ENCODE results near the gene MTAP. TPM values are rescaled to one million over a fixed set of nuclear protein-coding genes. Genes with fewer than 3 reads are reported as not detected.

The MTAP gene
- total RNA-seq, 6 experiments from 2014 or later, result 40.7 to 65.2 (median 52.0) TPM

DNA sequence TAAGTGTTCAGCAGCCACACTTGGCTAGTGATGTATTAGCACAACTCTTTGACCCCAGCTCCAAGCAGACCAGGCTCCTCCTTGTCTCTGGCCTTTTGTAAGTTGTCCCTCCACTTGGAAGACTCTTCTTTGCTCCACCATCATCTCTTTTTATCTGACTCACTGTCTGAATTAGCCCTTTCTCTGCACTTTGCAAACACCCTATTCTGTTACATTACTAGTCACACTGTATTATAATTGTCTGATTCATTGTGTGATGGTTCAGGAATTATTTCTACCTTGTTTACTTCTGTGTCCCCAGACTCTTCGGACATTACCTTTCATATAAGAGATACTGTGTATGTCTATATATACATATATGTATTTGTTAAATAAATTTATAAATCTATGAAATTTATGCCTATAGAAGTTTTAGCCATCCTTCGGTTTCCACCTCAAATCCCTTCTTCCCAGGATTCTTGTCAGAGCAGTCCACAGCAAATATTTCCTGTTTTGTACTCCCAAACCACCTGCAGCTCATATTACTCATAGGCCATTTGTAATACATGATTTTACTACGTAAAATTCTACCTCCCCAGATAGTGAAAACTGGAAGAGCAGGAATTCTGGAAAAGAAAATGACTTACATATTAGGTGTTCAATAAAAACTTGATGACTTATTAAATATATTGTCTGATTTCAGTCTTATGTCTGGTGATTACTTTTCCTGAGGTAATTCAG is 69.0 kb downstream of the MTAP start:
- DNase-seq, result no peak
- TF ChIP-seq, protein P1, sequence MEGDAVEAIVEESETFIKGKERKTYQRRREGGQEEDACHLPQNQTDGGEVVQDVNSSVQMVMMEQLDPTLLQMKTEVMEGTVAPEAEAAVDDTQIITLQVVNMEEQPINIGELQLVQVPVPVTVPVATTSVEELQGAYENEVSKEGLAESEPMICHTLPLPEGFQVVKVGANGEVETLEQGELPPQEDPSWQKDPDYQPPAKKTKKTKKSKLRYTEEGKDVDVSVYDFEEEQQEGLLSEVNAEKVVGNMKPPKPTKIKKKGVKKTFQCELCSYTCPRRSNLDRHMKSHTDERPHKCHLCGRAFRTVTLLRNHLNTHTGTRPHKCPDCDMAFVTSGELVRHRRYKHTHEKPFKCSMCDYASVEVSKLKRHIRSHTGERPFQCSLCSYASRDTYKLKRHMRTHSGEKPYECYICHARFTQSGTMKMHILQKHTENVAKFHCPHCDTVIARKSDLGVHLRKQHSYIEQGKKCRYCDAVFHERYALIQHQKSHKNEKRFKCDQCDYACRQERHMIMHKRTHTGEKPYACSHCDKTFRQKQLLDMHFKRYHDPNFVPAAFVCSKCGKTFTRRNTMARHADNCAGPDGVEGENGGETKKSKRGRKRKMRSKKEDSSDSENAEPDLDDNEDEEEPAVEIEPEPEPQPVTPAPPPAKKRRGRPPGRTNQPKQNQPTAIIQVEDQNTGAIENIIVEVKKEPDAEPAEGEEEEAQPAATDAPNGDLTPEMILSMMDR (IDR thresholded peaks at IDR 0.05), result no peak
- Mint-ChIP-seq H3K9me3 (peaks cover 4% of the 10 kb centered on the region; the same call in 1 of the 2 replicates), H3K4me3 (no peak overlapping the region), H3K4me1 (ENCODE audit: low read depth) (peaks cover 35% of the 10 kb centered on the region), H3K36me3 (ENCODE audit: low read depth) (peaks cover 33% of the 10 kb centered on the region), H3K27me3 (ENCODE audit: insufficient read depth) (no peaks in the 10 kb centered on the region), H3K27ac (no peak overlapping the region; the same call in 1 of the 2 replicates)

DNA sequence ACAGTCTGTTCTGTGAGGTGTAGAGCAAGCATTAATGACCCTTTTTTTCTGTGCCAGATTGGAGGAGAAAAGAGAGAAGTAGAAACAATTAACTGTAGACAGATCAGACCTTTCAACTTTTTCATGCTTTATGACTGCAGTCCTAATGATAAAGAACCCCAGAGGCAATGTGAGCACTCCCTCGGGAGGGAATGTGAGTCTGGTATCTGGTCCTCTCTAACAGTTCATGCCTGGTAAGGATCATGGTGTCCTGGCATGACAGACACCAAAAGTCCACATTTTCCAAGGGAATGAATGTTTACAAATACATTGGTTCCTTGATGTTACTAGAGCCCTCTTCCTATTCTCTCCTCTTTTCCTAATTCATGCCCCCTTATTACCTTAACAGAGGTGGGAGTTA is 70.3 kb downstream of the MTAP start:
- Mint-ChIP-seq H3K27ac (peak overlapping the region; percentile 53), H3K4me3 (no peak overlapping the region), H3K9me3 (peaks cover 4% of the 10 kb centered on the region; the same call in 1 of the 2 replicates), H3K36me3 (ENCODE audit: low read depth) (peaks cover 35% of the 10 kb centered on the region), H3K27me3 (ENCODE audit: insufficient read depth) (no peaks in the 10 kb centered on the region), H3K4me1 (ENCODE audit: low read depth) (peaks cover 35% of the 10 kb centered on the region)
- TF ChIP-seq, protein P1 (IDR thresholded peaks at IDR 0.05), result no peak
- no peak for DNase-seq

DNA sequence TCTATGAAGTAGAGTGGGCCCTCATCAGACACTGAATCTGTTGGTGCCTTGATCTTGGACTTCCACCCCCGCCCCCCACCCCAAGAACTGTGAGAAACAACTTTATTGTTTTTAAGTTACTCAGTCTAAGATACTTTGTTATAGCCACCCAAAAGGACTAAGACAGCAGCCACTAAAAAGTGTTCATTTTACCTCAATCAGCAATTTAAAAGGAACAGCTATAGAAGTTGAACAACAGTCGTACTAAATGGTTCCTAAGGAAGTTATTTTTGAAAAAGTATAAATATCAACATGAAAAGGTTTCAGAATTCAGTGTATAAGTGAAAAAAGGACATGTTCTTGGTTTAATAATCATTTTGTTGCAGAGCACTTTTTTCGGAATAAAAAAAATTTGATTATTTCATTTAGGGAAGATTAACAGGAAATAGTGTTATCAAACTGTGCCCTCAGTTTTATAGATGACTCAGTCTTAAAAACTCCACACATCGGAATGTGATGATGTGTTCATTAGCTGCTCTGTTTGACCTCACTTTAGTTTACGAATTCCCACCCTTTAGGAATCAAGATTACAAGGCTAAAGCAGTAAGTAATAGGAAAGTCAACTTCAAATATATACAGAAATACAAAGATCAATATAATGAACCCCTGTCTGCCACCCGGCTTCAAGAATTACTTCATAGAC is 71.2 kb downstream of the MTAP start:
- Mint-ChIP-seq H3K4me3 (peak overlapping the region; percentile 51), H3K9me3 (peaks cover 4% of the 10 kb centered on the region; the same call in 1 of the 2 replicates), H3K4me1 (ENCODE audit: low read depth) (peaks cover 35% of the 10 kb centered on the region), H3K27ac (peak overlapping the region; percentile 65), H3K36me3 (ENCODE audit: low read depth) (peaks cover 44% of the 10 kb centered on the region), H3K27me3 (ENCODE audit: insufficient read depth) (no peaks in the 10 kb centered on the region)
- DNase-seq, result peak; percentile 16
- TF ChIP-seq, protein P1 (IDR thresholded peaks at IDR 0.05), result no peak

DNA sequence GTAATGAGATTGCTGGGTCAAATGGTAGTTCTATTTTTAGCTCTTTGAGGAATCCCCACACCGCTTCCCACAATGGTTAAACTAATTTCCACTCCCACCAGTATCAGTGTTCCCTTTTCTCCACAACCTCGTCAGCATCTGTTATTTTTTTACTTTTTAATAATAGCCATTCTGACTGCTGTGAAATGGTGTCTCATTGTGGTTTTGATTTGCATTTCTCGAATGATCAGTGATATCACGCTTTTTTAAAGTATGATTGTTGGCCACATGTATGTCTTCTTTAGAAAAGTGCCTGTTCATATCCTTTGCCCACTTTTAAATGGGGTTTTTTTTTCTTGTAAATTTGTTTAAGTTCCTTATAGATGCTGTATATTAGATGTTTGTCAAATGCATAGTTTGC is 73.5 kb downstream of the MTAP start:
- Mint-ChIP-seq H3K27me3 (ENCODE audit: insufficient read depth) (no peaks in the 10 kb centered on the region), H3K9me3 (peaks cover 4% of the 10 kb centered on the region; the same call in 1 of the 2 replicates), H3K4me1 (ENCODE audit: low read depth) (peaks cover 35% of the 10 kb centered on the region), H3K36me3 (ENCODE audit: low read depth) (peaks cover 66% of the 10 kb centered on the region), H3K27ac (no peak overlapping the region), H3K4me3 (no peak overlapping the region)
- TF ChIP-seq, protein P1 (IDR thresholded peaks at IDR 0.05), result no peak
- DNase-seq, result no peak

DNA sequence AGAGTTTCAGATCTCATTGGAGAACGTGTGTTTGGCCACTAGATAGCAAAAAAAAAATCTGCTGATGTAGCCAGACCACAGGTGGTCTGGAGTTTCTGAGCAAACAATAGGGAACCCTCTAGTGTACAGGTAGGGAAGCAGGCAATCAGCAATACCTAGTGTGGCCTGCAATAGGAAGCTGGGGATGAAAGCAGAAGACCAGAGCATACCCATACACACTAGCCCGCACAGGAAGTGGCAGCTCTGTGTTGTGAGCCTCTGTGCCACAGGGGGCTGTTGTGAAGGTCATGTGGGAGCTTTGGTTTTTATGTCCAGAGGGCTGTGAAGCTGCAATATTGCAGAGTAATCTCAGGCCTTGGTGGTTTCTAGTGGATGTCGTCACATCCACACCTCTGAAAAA is 81.2 kb downstream of the MTAP start:
- no peak overlapping the region for H3K4me3 Mint-ChIP-seq
- H3K27ac Mint-ChIP-seq, result no peak overlapping the region
- H3K36me3 Mint-ChIP-seq (ENCODE audit: low read depth), result peaks cover 59% of the 10 kb centered on the region
- TF ChIP-seq, protein P1 (IDR thresholded peaks at IDR 0.05), result no peak
- no peak for DNase-seq
- no peaks in the 10 kb centered on the region for H3K27me3 Mint-ChIP-seq (ENCODE audit: insufficient read depth)
- no peaks in the 10 kb centered on the region for H3K4me1 Mint-ChIP-seq (ENCODE audit: low read depth)
- H3K9me3 Mint-ChIP-seq, result no peaks in the 10 kb centered on the region

All from HFFc6 (cell line).